GM06990 (cell line): ENCODE results near the gene MEGF6.

Experiments used
- DNase-seq: peaks from one replicate; pipeline ENCODE4 v3.0.0-alpha.2; 2011; ENCODE audit not compliant: insufficient read length; ENCODE audit errors: extremely low read depth
- H3K27me3 ChIP-seq: replicated peaks from 2 replicates; pipeline ENCODE4 v1.6.0; 2011; ENCODE audit warnings: low read length; ENCODE audit not compliant: control insufficient read depth, insufficient read depth
- H3K36me3 ChIP-seq: 2 replicates; pipeline ENCODE4 v1.5.1; 2011; ENCODE audit warnings: low read length; ENCODE audit not compliant: control insufficient read depth, insufficient read depth
- H3K4me3 ChIP-seq: replicated peaks from 2 replicates; pipeline ENCODE4 v1.5.1; 2011; ENCODE audit warnings: low read depth, mild to moderate bottlenecking, control low read depth, low read length
- TF ChIP-seq, protein P1 (sequence below): IDR thresholded peaks from 2 replicates; pipeline ENCODE4 v1.5.1; 2011; ENCODE audit warnings: low read length, control low read depth, mild to moderate bottlenecking, inconsistent platforms; ENCODE audit not compliant: insufficient read depth, poor library complexity, severe bottlenecking

The MEGF6 gene

DNA sequence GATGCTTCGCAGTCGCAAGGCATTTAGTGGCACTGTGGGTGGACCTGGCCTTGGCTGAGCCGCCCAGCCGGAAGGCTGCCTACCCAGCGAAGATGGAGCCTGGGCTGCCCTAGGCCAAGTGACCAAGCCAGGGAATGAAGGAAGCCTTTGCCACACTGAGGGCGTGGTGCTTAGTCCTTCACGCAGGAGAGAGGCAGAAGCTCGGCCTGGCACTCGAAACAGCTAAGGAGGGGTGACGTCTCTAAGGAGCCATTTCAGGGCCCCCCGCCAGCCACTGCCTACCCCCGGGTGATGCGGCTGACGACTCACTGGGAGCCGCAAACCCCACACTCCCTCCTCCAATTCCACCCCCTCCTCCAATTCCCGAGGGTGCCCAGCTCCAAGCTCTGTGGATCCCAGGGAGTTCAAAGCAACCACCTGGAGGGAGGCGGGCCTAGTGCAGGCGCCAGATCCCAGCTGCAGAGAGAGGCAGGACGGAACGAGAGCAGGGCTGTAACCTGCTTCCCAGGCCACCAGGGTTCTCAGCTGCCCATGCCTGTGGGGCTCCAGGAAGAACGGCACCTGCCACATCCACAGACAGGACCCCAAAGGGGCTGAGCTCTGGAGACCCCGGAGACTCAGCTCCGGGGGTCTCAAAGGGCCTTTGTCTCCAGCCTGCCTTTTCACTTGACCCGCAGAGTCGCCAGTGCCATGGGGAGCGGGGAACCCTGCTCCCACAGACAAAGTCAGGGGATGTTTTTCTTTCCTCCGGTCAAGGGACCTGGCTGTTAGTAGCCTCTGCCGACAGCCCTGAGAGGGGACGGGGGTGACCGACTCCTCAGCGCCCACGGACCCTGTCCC is 81.0 kb downstream of the MEGF6 start:
- H3K36me3 ChIP-seq = no peaks in the 10 kb centered on the region
- no peak overlapping the region for H3K4me3 ChIP-seq
- TF ChIP-seq, protein P1, sequence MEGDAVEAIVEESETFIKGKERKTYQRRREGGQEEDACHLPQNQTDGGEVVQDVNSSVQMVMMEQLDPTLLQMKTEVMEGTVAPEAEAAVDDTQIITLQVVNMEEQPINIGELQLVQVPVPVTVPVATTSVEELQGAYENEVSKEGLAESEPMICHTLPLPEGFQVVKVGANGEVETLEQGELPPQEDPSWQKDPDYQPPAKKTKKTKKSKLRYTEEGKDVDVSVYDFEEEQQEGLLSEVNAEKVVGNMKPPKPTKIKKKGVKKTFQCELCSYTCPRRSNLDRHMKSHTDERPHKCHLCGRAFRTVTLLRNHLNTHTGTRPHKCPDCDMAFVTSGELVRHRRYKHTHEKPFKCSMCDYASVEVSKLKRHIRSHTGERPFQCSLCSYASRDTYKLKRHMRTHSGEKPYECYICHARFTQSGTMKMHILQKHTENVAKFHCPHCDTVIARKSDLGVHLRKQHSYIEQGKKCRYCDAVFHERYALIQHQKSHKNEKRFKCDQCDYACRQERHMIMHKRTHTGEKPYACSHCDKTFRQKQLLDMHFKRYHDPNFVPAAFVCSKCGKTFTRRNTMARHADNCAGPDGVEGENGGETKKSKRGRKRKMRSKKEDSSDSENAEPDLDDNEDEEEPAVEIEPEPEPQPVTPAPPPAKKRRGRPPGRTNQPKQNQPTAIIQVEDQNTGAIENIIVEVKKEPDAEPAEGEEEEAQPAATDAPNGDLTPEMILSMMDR = no peak
- H3K27me3 ChIP-seq = no peaks in the 10 kb centered on the region; the same call in 1 of the 2 replicates
- no peak for DNase-seq

DNA sequence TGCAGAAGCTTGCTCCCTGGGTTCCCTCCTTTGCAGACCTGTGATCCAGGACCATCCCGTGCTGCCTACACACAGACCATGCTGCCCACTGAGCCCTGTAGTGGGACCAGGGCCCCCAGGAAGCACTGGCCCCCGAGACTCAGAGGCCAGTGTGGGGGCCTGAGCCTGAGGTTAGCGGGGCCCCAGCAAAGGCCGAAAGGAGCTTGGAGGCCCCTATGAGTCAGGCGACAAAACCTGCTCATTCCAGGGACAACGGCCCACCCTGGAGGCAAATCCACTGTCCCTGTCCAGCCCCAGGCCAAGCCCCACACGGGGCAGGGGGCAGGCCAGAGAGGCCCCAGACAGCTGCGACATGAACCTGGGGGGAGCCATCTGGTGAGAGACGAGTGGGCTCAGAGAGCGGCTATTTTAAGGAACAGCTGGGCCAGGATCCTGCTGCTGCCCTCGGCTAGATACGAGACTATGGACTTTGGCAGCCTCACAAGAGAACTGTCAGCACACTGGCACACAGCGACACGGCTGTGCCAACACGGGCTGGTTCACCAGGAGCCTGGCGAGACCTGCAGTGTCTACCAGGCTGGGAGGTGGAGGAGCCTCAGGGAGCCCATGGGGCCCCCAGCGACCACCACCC is 82.1 kb downstream of the MEGF6 start:
- H3K4me3 ChIP-seq = no peak overlapping the region
- H3K36me3 ChIP-seq = no peaks in the 10 kb centered on the region
- TF ChIP-seq, protein P1 = no peak
- no peak for DNase-seq
- H3K27me3 ChIP-seq = no peaks in the 10 kb centered on the region; the same call in 1 of the 2 replicates

DNA sequence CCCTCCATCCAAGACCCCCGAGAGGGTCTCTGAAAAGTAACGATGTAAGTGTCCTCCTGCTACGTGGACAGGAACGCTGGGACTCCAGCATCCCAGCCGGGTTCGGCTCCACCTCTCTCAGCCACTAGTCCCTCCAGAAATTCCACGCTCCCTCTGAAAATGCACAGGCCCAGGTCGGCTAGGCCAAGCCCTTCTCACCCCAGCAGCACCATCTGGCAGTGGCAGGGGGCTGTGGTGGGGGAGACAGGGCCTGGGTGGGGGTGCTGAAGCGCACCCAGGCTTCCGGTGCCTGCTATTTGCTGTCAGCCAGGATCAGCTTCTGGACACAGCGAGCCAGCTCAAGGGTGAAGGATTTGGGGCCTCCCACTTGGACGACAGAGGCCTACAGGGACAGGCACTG is 83.5 kb downstream of the MEGF6 start:
- Histone ChIP-seq H3K36me3 (no peaks in the 10 kb centered on the region), H3K4me3 (no peak overlapping the region), H3K27me3 (no peaks in the 10 kb centered on the region; the same call in 1 of the 2 replicates)
- DNase-seq = no peak
- TF ChIP-seq, protein P1 = no peak

DNA sequence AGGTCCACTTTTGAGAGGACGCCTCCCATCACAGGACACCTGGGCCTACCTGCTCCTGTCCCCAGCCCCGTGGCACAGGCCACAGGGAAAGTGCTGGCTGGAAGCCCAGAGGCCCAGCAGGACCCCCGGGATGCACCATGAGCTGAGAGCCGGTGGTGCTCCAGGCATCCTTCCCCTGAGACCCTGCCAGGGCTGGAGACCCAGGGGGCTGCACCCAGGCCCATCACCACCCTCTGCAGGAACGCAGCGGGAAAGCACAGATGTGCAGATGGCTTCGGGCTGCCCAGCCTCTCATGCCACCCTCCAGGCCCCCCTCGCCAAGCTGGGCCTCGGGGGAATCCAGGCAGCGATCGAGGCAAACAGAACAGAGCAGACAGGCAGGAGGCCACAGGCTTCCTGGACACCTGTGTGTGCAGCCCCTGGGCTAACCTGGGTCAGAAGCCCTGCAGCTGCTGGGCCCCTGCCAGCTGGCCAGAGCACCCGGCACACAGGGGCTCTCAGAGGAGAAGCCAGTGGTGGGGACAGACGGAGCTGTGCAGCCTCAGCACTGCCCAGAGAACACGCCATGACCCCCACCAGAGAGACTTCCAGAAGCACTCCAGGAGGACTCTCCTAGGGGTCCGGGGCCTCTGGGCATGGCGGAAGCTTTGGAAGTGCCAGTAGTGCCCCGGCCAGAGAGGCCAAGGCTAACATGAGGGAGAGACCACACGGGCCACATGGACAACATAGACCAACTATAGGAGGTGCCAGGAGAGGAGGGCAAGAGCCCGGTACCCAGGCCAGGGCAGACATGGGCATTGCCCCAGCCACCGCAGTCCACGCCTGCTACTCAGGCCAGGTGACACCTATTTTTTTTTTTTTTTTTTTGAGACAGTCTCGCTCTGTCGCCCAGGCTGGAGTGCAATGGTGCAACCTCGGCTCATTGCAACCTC is 85.5 kb downstream of the MEGF6 start:
- Histone ChIP-seq H3K36me3 (no peaks in the 10 kb centered on the region), H3K27me3 (no peaks in the 10 kb centered on the region; the same call in 1 of the 2 replicates), H3K4me3 (no peak overlapping the region)
- DNase-seq = no peak
- TF ChIP-seq, protein P1 = no peak

DNA sequence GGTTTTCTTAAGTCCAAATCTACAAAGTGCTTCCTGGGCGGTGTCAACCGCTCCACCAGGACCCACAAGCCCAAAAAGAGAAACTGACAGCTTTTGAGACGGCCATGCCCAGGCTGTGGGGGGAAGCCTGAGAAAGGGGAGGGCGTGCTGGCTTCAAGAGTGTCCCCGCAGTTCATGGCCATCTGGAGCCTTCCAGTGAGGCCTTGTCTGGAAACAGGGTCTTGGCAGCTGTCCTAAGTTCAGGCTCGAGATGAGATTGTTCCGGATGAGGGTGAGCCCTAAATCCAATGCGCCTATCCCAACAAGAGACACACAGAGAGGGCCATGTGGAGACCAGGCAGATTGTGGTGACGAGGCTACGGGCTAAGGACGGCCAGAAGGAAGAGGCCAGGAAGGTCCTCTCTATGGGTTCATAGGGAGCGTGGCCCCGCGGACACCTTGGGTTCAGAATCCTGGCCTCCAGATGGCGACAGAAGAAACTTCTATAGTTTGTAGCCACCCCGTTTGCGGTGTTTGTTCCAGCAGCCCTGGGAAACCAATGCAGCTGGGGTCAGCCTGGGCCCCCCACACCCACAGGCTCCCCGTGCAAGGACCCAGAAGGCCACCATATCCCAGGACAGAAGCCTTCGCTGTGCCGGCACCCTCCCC is 86.6 kb downstream of the MEGF6 start:
- TF ChIP-seq, protein P1 = no peak
- no peak for DNase-seq
- no peaks in the 10 kb centered on the region for H3K36me3 ChIP-seq
- H3K4me3 ChIP-seq = no peak overlapping the region
- H3K27me3 ChIP-seq = no peaks in the 10 kb centered on the region
